Skeletal muscle cell (primary cell): ENCODE data around the gene LMO1.
A peak's percentile ranks its signal among the peaks of the same experiment; 100 is the strongest.

Source experiments
- DNase-seq: peaks from one replicate; pipeline ENCODE4 v3.0.0-alpha.2; 2010; ENCODE audit warnings: low read depth
- H3K4me3 ChIP-seq: 2 replicates; pipeline ENCODE4 v1.5.1; 2011; ENCODE audit warnings: low read depth, mild to moderate bottlenecking, control low read depth, low read length, moderate library complexity

Gene LMO1

DNA sequence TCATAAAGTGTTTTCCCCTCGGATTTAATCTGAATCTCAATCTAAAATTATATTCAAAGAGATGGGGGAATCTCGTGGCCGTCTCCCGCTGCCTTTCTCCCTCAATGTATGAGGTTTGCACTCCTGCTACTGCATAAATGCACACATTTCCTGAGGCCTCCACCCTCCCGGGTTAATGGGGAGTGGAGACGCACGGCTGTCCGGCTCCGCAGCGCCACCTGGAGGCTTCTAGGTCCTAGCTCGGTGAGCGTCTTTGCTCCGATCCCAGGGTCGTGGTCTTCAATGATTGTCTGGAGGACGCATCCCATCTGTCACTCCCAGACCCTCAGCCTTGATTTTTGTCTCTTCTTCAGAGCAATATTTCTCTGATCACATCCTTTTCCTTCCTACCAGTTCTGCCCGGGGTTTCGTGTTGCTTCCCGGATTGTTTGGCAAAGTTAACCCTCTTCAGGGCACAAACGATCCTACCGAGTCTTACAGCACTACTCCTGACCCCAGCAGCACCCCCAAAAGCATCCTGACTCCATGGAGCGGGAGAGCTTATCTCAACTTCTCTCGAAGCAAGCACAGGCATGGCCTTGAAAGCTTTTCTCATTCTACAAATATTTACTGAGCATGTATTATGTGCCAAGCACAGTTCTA, at the start of gene LMO1:
LMO1 (minus strand) TSS at position 110 of the 642 bp plus-strand sequence. CDS start 516 bp downstream, outside the sequence.
- H3K4me3 ChIP-seq, result peak within 1 kb of the TSS; percentile 44
- DNase-seq, result peak; percentile 26

DNA sequence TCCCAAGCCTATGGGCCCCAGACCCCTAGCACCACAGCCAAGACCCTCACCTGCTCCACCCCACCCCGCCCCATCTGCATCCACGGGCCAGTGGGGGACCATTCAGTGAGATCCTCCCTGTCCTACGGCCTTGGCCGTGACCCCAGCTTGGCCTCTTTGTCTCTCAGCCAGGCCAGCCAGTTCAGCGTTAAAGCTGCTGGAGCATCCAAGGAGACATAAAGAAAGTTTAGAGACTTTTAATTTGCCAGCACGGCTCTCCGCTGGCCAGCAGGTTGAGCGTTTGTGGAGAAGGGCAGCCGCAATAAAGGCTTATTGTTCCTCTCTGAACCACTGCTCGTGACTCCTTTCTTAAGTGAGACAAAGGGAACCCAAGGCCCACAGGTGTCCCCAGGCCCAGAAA, 49.3 kb upstream of the LMO1 start:
- H3K4me3 ChIP-seq, result no peak overlapping the region
- no peak for DNase-seq

- no peak for DNase-seq
- H3K4me3 ChIP-seq, result no peak overlapping the region
These were observed 47.7 kb upstream of the LMO1 start for GRCh38 chr11:8311366-8311765.

DNA sequence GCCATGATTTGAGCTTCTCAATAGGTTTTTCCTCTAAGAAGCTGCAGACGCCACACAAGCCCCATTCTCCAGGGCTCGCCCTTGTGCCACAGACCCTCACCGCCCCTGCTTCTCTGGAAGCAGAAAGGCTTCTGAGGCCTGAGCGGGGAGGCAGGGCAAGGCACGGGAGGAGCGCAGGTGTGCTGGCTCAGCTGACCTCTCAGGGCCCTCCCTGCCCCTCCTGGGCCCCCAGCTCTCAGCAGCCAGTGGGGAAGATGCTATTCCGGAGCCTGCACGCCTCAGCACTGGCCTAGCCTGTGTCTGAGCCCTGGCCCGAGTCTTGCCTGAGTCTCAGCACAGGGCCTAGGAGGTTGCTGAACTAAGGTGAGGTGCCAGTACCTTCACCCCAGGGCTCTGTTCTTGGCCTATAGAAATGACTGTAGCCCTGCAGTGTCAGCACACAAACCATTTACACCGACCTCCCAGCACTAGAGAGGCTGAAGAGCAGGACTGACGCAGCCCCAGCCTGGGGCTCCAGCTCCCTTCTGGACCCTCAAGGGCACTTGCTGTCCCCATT, 47.1 kb upstream of the LMO1 start:
- DNase-seq, result no peak
- no peak overlapping the region for H3K4me3 ChIP-seq

DNA sequence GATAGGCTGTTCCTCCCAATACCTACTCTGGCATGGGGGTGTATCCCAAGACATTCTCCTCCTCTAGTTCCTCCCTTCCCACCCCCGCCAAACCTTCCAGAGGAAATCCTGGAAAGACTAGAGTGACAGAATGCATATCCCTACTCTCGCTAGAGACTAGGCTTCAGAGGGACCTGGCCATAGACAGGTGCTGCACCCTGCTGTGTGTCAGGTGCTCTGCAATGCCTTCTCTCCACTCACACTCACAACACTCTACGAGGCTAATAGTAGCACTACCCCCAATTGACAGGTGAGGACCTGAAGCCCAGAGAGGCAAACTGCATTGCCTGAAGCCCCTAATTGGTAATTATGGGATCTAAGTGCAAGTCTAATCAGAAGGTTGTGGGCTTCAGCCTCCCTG, 46.2 kb upstream of the LMO1 start:
- DNase-seq, result no peak
- H3K4me3 ChIP-seq, result no peak overlapping the region

DNA sequence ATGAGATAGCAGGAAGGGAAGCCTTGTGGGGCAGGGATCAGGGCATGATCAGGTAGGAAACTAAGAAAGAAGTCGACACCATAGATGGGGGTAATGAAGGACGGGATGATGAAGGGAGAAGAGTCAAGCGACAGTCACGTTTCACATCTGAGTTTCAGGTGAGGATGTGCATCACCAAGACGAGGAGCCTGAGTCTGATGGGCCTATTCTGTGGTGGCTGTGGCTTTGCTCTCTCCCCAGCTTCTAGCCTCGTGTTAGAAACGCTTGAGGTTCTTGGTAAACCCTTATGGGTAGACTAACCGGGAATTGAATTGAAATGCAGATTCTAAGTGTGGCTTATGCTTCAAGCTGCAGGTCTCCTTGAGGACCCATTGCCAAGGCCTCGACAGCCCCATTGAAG, 45.6 kb upstream of the LMO1 start:
- H3K4me3 ChIP-seq, result no peak overlapping the region
- DNase-seq, result no peak

- no peak overlapping the region for H3K4me3 ChIP-seq
- DNase-seq, result no peak
These were observed 43.9 kb upstream of the LMO1 start for GRCh38 chr11:8307601-8308000.

GRCh38 chr11:8301622-8302021, 37.9 kb upstream of the LMO1 start:
- DNase-seq, result no peak

GRCh38 chr11:8298801-8299786, 35.4 kb upstream of the LMO1 start:
- no peak overlapping the region for H3K4me3 ChIP-seq
- no peak for DNase-seq

More at GRCh38 chr11:8301622-8302021, 37.9 kb upstream of the LMO1 start:
- no peak overlapping the region for H3K4me3 ChIP-seq

GRCh38 chr11:8297781-8298440, 34.2 kb upstream of the LMO1 start:
- no peak for DNase-seq
- H3K4me3 ChIP-seq, result no peak overlapping the region

DNA sequence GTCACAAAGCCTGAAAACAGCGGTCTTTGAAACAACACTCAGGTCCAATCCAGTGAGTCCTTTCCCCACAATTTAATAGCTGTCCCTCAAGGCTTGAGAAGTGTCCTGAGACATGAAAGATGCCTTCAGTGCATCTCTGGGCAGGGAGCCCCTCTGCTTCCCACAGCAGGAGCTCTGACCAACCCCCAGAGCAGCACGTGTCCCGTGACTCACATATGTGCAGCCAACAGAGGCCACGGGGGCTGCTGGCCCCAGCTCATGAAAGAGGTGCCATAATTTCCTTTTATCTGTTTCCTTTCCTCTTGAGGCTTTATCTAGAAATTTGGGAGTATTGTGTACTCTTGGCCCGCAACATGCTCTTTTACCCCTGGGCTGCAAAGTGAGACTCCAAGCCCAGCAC, 33.2 kb upstream of the LMO1 start:
- no peak overlapping the region for H3K4me3 ChIP-seq
- no peak for DNase-seq

DNA sequence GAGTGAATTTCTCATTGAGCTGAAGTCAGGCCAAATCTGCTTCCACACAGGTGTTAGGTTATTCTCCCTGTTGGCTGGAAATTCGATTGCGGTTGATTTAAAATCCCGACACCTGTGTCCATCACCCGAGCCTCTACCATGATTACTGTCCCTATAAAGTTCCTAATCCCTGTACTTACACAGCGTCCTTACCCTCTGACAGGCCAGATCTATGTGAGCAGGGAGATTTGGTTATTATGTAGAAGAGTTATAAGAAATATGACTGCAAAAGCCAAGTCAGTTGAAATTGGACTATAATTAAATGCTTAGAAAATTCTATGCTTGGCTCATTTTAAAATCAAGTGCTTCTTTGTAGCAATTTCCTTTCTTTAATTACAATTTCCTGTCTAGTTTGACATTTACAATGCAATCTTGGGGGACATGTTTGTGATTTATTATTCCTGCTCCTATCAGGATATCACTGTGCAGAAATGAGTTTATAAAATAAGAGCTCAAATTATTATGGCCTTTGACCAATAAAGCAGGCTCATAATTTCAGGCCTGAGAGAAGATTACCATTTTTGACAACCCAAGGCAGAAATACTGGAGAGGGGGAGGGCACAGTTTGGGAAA, 32.5 kb upstream of the LMO1 start:
- no peak for DNase-seq

GRCh38 chr11:8294251-8294935, 30.7 kb upstream of the LMO1 start:
- no peak overlapping the region for H3K4me3 ChIP-seq
- DNase-seq, result no peak

More for the DNA sequence above, 32.5 kb upstream of the LMO1 start:
- H3K4me3 ChIP-seq, result no peak overlapping the region

DNA sequence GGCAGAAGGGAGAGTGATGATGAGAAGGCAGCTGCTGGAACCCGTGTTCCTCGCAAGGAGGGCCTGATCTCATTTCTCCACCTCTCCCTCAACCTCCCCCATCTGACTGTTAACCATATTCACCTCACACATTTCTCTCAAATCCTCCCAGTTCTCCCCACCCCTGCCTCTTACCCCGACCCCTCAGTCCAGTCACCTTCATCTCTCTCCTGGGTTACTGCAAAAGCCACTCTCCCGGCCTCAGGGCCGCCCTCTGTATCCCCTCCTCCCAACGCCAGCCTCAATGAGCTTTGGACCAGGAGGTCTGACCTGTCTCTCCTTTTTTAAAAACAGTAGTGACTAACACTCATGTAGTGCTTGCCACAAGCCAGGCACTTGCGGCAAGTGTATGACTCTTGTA, 29.5 kb upstream of the LMO1 start:
- H3K4me3 ChIP-seq, result no peak overlapping the region
- DNase-seq, result no peak

GRCh38 chr11:8292351-8292750, 28.7 kb upstream of the LMO1 start:
- no peak for DNase-seq
- H3K4me3 ChIP-seq, result no peak overlapping the region

DNA sequence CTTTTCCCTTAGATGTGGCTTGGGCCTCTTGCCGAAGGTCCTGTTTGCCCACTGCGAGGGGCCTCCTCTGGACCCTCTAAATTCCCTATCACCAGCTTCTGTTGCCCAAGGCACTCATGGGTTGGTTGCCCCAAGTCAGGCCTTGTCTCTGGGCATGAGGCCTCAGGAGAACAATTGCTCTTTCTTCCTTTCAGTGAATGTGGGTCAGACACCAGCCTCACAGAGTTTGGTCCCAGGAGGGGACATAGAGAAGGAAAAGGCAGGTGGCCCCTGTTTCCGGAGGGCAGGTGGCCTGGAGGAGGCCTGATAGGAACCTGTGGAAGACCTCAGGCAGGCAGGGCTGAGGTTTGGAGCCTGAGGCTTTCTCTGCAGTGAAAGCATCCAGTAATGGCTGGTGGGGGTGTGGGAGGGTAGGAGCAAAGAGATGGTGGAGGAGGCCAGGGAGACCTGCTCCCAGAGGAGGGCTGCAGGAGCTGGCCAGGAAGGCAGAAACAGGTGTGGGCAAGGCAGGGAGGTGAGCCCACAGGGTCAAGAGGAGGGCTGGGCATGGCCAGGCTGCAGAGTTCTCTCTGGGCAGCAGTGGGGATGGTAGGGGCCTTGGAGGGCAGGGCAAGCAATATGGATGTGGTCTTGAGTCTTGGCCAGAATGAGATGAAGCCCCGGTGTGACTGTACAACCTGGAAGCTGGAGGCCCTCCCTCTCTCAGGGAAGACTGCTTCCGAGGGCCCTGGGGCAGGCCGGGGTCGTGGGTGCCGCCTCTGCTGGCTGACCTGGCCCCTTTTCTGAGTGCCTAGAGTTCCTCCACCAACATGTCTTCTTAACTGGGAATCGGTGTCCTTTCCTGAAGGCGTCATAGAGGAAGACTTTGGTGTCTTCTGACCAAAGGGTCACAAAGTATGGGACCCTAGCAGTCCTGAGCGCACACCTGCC, 28.0 kb upstream of the LMO1 start:
- DNase-seq, result no peak
- no peak overlapping the region for H3K4me3 ChIP-seq

DNA sequence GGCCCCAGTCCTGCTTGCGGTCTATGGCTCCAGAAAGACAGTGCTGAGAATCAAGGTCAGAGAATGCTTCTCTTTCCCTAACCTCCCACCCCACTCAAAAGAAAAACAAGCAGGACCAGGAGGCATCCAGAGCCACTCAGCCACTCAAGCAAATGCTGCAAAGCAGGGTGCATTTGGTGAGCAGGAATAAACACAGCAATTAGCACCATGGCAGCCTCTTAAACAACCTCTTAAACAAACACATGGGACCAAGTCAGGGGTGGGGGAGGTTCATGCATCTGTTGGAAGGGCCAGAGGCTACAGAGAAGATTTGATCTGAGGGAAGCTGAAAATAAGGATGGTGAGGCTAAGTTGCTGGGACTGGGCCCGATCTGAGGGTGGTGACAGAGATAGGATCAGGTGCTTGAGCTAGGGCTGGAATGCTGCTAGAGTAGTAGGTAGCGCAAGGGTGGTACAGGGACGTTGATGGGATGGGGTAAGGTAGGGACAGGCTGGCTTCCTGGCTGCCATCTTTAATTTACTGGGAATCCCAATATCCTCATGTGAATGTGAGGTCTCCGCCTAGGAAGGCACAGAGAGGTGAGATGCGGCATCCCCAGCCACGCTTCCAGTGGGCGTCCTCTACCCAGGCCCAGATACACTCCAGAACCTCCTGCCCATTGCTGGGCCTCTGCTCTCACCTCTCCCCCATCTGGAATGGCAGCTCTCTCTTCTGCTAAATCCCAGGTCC, 26.6 kb upstream of the LMO1 start:
- DNase-seq, result no peak
- no peak overlapping the region for H3K4me3 ChIP-seq
